BE2C (cell line): ENCODE data around the gene CLMP.

ENCODE experiments used
- DNase-seq: peaks from one replicate; pipeline ENCODE4 v3.0.0-alpha.2; 2020
- H3K27me3 ChIP-seq: fragments of 250-450 bp; sonication (Bioruptor Pico); 2 replicates; pipeline ENCODE4 v1.5.1; 2020; ENCODE audit warnings: mild to moderate bottlenecking
- H3K36me3 ChIP-seq: fragments of 250-450 bp; sonication (Bioruptor Pico); 2 replicates; pipeline ENCODE4 v1.5.1; 2020; ENCODE audit warnings: mild to moderate bottlenecking
- H3K4me1 ChIP-seq: fragments of 250-450 bp; sonication (Bioruptor Pico); 2 replicates; pipeline ENCODE4 v1.5.1; 2020
- H3K4me3 ChIP-seq: 2 replicates; pipeline ENCODE4 v1.5.1; 2011; ENCODE audit warnings: low read depth, low read length
- H3K9me3 ChIP-seq: fragments of 250-450 bp; sonication (Bioruptor Pico); 2 replicates; pipeline ENCODE4 v1.5.1; 2020
- TF ChIP-seq, protein P1 (sequence below): IDR thresholded peaks from 2 replicates; pipeline ENCODE4 v1.5.1; 2012; ENCODE audit warnings: mild to moderate bottlenecking, low read depth, low read length

Gene CLMP

DNA sequence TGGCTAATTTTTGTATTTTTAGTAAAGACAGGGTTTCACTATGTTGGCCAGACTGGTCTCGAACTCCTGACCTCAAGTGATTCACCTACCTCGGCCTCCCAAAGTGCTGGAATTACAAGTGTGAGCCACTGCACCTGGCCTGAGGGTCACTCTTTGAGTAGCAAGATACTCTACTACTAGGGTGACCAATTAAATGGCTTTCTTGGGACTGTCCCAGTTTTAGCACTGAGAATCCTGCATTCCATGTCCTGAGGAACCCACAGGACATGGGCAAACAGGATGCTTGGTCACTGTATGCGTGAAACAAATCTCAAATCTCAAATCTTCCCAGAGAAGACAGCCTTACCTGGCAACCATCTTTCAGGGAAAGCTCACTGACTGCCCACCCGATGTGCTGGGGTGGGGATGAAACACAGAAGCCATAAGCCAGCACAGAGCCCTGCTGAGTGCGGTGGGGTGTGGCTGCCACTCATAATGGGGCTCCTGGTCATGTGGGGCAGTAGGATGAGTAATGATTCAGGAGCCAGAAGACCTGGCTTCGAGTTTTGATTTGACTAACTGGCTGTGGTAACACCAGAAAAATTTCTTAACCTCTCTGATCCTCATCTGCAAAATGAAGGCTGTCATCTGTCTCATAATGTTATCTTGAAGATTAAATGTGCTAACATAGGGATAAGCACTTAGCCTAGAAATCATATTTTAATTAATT, 11.5 kb downstream of the CLMP start:
- no peak overlapping the region for H3K4me3 ChIP-seq
- H3K27me3 ChIP-seq = no peaks in the 10 kb centered on the region
- TF ChIP-seq, protein P1, sequence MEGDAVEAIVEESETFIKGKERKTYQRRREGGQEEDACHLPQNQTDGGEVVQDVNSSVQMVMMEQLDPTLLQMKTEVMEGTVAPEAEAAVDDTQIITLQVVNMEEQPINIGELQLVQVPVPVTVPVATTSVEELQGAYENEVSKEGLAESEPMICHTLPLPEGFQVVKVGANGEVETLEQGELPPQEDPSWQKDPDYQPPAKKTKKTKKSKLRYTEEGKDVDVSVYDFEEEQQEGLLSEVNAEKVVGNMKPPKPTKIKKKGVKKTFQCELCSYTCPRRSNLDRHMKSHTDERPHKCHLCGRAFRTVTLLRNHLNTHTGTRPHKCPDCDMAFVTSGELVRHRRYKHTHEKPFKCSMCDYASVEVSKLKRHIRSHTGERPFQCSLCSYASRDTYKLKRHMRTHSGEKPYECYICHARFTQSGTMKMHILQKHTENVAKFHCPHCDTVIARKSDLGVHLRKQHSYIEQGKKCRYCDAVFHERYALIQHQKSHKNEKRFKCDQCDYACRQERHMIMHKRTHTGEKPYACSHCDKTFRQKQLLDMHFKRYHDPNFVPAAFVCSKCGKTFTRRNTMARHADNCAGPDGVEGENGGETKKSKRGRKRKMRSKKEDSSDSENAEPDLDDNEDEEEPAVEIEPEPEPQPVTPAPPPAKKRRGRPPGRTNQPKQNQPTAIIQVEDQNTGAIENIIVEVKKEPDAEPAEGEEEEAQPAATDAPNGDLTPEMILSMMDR = no peak
- DNase-seq = peak; percentile 17
- H3K36me3 ChIP-seq = no peaks in the 10 kb centered on the region
- H3K4me1 ChIP-seq = peaks cover 12% of the 10 kb centered on the region
- no peaks in the 10 kb centered on the region for H3K9me3 ChIP-seq

DNA sequence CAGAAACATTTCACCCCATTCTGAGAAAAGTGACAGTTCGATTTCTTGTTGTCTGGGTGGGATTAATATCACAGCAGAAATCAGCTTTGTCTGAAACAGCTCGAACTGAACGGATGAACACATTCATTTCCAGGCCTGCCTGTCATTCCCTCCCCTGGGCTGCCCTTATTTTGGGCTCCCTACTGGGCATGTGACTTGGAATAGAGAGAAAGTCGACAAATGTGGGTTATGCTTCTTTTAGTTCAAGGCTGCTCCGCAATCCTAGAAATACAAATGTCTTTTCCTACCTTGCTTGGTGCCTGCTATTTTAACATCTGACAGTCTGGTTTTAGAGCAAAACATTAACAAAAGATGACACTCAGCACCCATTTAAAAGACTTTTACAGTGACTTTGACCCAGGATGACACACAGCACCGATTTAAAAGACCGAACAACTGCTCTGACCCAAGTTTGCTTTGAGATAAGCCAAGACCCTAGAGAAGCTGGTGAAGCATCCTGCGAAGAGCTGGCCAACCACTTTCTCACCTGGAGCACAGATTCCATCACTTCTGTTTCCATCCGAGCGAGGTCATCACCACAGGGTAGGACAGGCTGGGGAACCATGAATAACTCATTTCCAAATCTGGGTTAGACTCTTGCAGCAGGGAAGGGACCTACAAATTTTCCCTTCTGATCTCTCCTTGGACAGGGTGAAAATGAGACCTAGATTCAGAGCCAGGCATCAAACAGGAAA, 13.1 kb downstream of the CLMP start:
- 0 out of 2 replicates have a peak, but pooled peaks cover 3% of the 10 kb centered on the region for H3K4me1 ChIP-seq
- H3K9me3 ChIP-seq = no peaks in the 10 kb centered on the region
- no peak for DNase-seq
- no peaks in the 10 kb centered on the region for H3K36me3 ChIP-seq
- TF ChIP-seq, protein P1 = no peak
- H3K27me3 ChIP-seq = no peaks in the 10 kb centered on the region
- H3K4me3 ChIP-seq = no peak overlapping the region

DNA sequence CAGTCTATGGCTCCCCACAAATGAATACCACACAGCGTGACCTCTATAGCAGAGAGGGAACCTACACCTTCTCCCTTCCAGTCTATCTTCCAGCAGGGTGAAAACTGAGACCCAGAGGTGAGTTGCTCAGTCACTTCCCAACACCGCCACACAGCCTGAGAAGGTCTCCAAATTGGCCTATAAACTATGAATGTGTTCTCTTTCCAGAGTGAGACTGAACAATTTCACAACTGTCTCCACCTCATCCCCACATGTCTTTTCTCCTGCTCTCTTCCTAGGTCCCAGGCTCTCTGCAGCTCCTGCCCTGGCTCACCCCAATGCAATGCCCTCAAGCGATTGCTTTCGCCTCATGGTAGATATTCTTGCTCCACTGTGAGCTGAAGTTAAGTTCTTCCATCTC, 14.0 kb downstream of the CLMP start:
- Histone ChIP-seq H3K27me3 (no peaks in the 10 kb centered on the region), H3K4me3 (no peak overlapping the region), H3K36me3 (no peaks in the 10 kb centered on the region), H3K9me3 (no peaks in the 10 kb centered on the region), H3K4me1 (0 out of 2 replicates have a peak, but pooled peaks cover 3% of the 10 kb centered on the region)
- TF ChIP-seq, protein P1 = no peak
- no peak for DNase-seq

DNA sequence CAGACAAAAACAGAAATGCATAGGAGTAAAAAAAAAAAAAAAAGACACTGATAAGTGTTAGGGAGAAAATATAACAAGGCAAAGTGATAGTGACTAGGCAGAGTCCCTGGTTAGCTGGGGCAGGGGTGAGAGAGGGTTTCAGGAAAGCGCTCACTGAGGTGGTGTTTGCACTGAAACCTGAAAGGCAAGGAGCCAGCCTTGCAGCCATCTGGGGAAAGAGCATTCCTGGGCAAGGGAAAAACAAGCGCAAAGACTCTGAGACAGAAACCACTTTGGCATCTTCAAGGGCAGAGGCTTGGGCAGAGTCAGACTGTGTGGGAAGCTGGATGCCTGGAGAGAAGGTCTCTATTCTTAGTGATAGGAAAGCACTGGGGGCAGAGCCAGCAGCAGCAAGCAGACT, 14.5 kb downstream of the CLMP start:
- H3K27me3 ChIP-seq = no peaks in the 10 kb centered on the region
- no peaks in the 10 kb centered on the region for H3K36me3 ChIP-seq
- no peaks in the 10 kb centered on the region for H3K9me3 ChIP-seq
- DNase-seq = no peak
- H3K4me3 ChIP-seq = no peak overlapping the region
- TF ChIP-seq, protein P1 = no peak
- H3K4me1 ChIP-seq = 0 out of 2 replicates have a peak, but pooled peaks cover 3% of the 10 kb centered on the region

DNA sequence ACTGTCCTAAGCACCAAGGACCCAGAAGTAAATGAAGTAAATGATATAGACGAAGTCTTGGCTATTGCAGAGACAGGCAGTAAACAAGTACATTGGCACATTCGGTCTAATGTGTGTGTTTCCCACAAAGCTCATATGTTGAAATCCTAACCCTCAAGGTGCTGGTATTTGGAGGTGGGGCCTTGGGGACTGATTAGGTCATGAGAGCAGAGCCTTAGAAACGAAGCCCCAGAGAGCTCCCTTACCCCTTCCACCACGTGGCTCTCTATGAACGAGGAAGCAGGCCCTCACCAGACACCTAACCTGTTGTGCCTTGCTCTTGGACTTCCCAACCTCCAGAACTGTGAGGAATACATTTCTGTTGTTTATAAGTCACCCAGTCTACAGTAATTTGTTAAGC, 14.9 kb downstream of the CLMP start:
- Histone ChIP-seq H3K9me3 (no peaks in the 10 kb centered on the region), H3K4me1 (0 out of 2 replicates have a peak, but pooled peaks cover under 1% of the 10 kb centered on the region), H3K4me3 (no peak overlapping the region), H3K27me3 (no peaks in the 10 kb centered on the region), H3K36me3 (no peaks in the 10 kb centered on the region)
- DNase-seq = no peak
- TF ChIP-seq, protein P1 = no peak

DNA sequence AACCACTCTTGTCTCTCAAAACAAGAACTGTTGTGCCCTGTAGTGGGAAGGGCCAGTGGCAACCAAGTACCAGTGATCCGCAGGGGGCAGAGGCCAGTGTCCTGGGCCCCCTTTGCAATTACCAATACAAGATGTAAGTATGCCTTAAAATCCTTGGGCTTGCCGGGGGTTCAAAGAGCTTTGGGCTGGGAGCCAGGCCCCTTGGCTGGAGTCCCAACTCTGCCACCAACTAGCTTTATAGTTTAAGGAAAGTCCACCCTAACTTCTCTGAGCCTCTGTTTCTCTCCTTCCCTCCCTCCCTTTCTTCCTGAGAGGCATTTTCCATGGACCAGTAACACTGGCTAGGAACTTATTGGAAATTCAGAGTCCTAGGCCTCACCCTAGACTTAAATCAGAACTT, 15.5 kb downstream of the CLMP start:
- Histone ChIP-seq H3K4me3 (no peak overlapping the region), H3K4me1 (no peaks in the 10 kb centered on the region), H3K36me3 (no peaks in the 10 kb centered on the region), H3K9me3 (no peaks in the 10 kb centered on the region), H3K27me3 (no peaks in the 10 kb centered on the region)
- TF ChIP-seq, protein P1 = no peak
- DNase-seq = no peak
